Neural cell (in vitro differentiated cells): ENCODE results near the gene LGALSL.

Source experiments
- CTCF ChIP-seq: fragments of 450-650 bp; IDR thresholded peaks from 2 replicates; pipeline ENCODE4 v1.5.1; 2014; ENCODE audit warnings: antibody characterized with exemption, mild to moderate bottlenecking, moderate library complexity; ENCODE audit not compliant: poor library complexity, severe bottlenecking
- EZH2 ChIP-seq: fragments of 200-600, 300-800 bp; shearing (Covaris generic), sonication (generic); IDR thresholded peaks from 2 replicates; pipeline ENCODE4 v1.6.1; 2014; ENCODE audit warnings: antibody characterized with exemption, low read length, borderline replicate concordance, mild to moderate bottlenecking; ENCODE audit not compliant: insufficient read depth, poor library complexity, severe bottlenecking
- MXI1 ChIP-seq: fragments of 450-650 bp; conservative IDR thresholded peaks from 2 replicates; pipeline ENCODE4 v1.6.1; 2014; ENCODE audit warnings: antibody characterized with exemption, mild to moderate bottlenecking; ENCODE audit not compliant: poor library complexity, severe bottlenecking
- POLR2AphosphoS5 ChIP-seq: IDR thresholded peaks from 2 replicates; pipeline ENCODE4 v1.6.1; 2012

DNA sequence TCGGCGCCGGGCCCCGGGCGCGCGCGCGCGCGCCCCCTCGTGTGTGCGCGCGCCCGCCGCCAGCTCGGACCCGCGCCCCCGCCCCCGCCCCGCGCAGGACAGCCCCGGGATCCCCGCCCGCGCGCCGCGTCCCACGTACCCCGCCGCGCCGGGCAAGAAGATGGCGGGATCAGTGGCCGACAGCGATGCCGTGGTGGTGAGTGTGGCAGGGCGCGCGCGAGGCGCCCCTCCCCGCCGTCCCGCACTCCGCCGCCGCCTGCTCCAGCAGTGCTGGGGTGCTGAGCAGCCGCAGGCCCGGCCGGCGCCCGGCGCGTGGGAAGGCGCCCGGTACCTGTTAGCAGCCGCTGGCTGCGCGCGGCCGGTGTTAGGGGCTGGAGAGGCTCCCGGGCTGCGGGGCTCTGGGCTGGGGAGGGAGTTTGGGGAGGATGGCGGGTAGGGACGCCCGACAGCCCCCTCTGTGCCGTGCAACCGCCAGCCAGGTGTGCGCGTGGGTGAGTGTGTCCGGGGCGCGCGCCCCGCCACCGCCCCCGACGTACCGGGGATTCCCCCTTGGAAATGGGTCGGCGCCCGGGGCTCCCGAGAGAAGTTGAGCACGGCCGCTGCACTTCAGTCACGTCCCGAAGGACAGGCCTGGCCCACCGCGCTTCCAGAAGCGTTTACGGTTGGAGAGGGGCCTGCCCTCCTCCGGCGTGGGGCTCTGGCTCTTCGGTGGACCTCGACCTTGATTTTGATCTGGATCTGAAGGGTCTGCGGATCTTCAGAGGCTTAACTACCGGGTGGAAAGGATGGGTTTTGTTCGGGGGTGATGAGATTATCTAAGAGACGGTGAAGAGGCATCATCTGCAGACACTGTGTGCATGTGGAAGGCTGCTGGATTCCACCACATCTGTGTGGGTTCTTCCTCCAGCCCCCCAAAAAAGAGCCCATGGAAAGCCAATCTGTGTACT lies 697 bp downstream of the LGALSL start:
- TF ChIP-seq CTCF, result no peak
- peak; percentile 41 for TF ChIP-seq POLR2AphosphoS5
- TF ChIP-seq EZH2, result no peak
- peak; percentile 76 for TF ChIP-seq MXI1
